Measurements from ENCODE around the gene MTRFR. TPM values are rescaled to one million over a fixed set of nuclear protein-coding genes. Genes with fewer than 3 reads are reported as not detected.
A peak's percentile ranks its signal among the peaks of the same experiment; 100 is the strongest.

Gene MTRFR
- 6.6 and 7.5 TPM in 2 replicates for polyA plus RNA-seq (2012; rRNA removed)
- polyA plus RNA-seq (2012; cell fraction: cytosol; rRNA removed), result 7.1 and 8.2 TPM in 2 replicates
- 4.5 and 5.4 TPM in 2 replicates for polyA plus RNA-seq (2012; cell fraction: nucleus; rRNA removed)

- Histone ChIP-seq H3K36me3 (replicated peaks in 1 of 2; ENCODE audit: control insufficient read depth in 1 of 2, insufficient read depth in 2 of 2, low read length in 1 of 2) (peaks cover 0 to 8% of the 10 kb centered on the region in 2 experiments), H2AFZ (ENCODE audit: low read depth) (peak within 1 kb of the TSS; percentile 94), H3K4me1 (ENCODE audit: control insufficient read depth in 1 of 2, insufficient read depth in 2 of 2, low read depth in 1 of 2, low read length in 1 of 2) (peaks cover 4 to 14% of the 10 kb centered on the region in 2 experiments; a peak in 3 of 4 replicates), H3K9ac (peak within 1 kb of the TSS; percentile 90), H3K4me3 (ENCODE audit: low read depth in 2 of 2, low read length in 1 of 2) (peak within 1 kb of the TSS; percentile 76 to 100), H3K9me2 (no peaks in the 10 kb centered on the region), H3K4me2 (peak within 1 kb of the TSS; percentile 92), H3F3A (replicated peaks; ENCODE audit: insufficient read depth) (peaks cover 6% of the 10 kb centered on the region), H3K27me3 (ENCODE audit: insufficient read depth) (no peaks in the 10 kb centered on the region), H3K27ac (ENCODE audit: low read depth in 2 of 2, low read length in 1 of 2) (peak within 1 kb of the TSS; percentile 76 to 83), H4K20me1 (ENCODE audit: insufficient read depth) (no peaks in the 10 kb centered on the region), H3K79me2 (ENCODE audit: insufficient read depth) (peaks cover 93% of the 10 kb centered on the region), H3K9me3 (no peaks in the 10 kb centered on the region)
- WGBS (ENCODE audit: low lambda C conversion rate), result under 1% methylated on average over 36 of the region's 66 CpGs
- POLR2A ChIA-PET, result interaction anchor here (0.6 to 2.3 kb wide), 30 partner anchors 9 to 732 kb away, joined by 3 to 47 read pairs (median 4); partner anchors contain the start of genes ABCB9, ARL6IP4, DDX55 and EIF2B1
- CTCF ChIA-PET, result interaction anchor here (0.7 to 8.6 kb wide), 10 partner anchors 9 to 372 kb away, joined by 3 to 88 read pairs (median 4); partner anchors contain the start of genes DDX55 and PITPNM2
- peak; percentile 95 for DNase-seq
- peak; percentile 91 for TF ChIP-seq CHD2 (IDR thresholded peaks at IDR 0.05; ENCODE audit: low read length, partially characterized antibody)
- peak; percentile 38 for TF ChIP-seq IRF3 (IDR thresholded peaks at IDR 0.05; ENCODE audit: low read depth, low read length)
- TF ChIP-seq, protein P1, sequence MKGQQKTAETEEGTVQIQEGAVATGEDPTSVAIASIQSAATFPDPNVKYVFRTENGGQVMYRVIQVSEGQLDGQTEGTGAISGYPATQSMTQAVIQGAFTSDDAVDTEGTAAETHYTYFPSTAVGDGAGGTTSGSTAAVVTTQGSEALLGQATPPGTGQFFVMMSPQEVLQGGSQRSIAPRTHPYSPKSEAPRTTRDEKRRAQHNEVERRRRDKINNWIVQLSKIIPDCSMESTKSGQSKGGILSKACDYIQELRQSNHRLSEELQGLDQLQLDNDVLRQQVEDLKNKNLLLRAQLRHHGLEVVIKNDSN (IDR thresholded peaks at IDR 0.05; ENCODE audit: borderline replicate concordance, low read depth), result no peak; the same call in 1 of the 2 replicates
- TF ChIP-seq YY1 (IDR thresholded peaks at IDR 0.05; ENCODE audit: low read depth), result peak; percentile 13; the same call in 1 of the 2 replicates
- TF ChIP-seq EP300 (IDR thresholded peaks at IDR 0.05; ENCODE audit: borderline replicate concordance in 1 of 2, low read depth in 1 of 2, low read length in 1 of 2), result no peak
- no peak for TF ChIP-seq USF2 (IDR thresholded peaks at IDR 0.05; ENCODE audit: borderline replicate concordance, low read depth, low read length)
- peak; percentile 85 for TF ChIP-seq NRF1 (IDR thresholded peaks at IDR 0.05; ENCODE audit: low read depth, low read length)
- peak; percentile 76; the same call in 1 of the 2 replicates for TF ChIP-seq ZBTB33 (IDR thresholded peaks at IDR 0.05; ENCODE audit: borderline replicate concordance, low read depth)
- TF ChIP-seq RFX5 (IDR thresholded peaks at IDR 0.05; ENCODE audit: low read length), result peak; percentile 58; the same call in 1 of the 2 replicates
- TF ChIP-seq EZH2phosphoT487 (IDR thresholded peaks at IDR 0.05; ENCODE audit: borderline replicate concordance, low read depth), result no peak
- TF ChIP-seq FOSL2 (IDR thresholded peaks at IDR 0.05; ENCODE audit: borderline replicate concordance, low read depth), result no peak
- TF ChIP-seq GABPA (IDR thresholded peaks at IDR 0.05; ENCODE audit: low read depth), result no peak
- TF ChIP-seq RXRA (IDR thresholded peaks at IDR 0.05; ENCODE audit: borderline replicate concordance, low read depth), result no peak
- TF ChIP-seq TAF1 (IDR thresholded peaks at IDR 0.05; ENCODE audit: borderline replicate concordance, low read depth, low read length), result peak; percentile 81
- TF ChIP-seq PBX3 (IDR thresholded peaks at IDR 0.05), result peak; percentile 99
- TF ChIP-seq MAX (IDR thresholded peaks at IDR 0.05; ENCODE audit: low read depth), result peak; percentile 87
- peak; percentile 84 for TF ChIP-seq GATA2 (CRISPR knock-in tag; IDR thresholded peaks at IDR 0.05)
- TF ChIP-seq SIN3A (IDR thresholded peaks at IDR 0.05; ENCODE audit: borderline replicate concordance, low read depth, low read length), result peak; percentile 85; the same call in 1 of the 2 replicates
- peak; percentile 65 for TF ChIP-seq FOXM1 (IDR thresholded peaks at IDR 0.05; ENCODE audit: low read depth)
- peak; percentile 99 for TF ChIP-seq POLR2AphosphoS5 (IDR thresholded peaks at IDR 0.05; ENCODE audit: low read depth, low read length)
- TF ChIP-seq MXI1 (IDR thresholded peaks at IDR 0.05; ENCODE audit: low read depth, low read length), result peak; percentile 90; the same call in 1 of the 2 replicates
- no peak for TF ChIP-seq FOXJ3 (CRISPR knock-in tag; IDR thresholded peaks at IDR 0.05)
Observed at GRCh38 chr12:123232807-123233504, at the start of gene MTRFR, which contains the start of gene MPHOSPH9. Gene MTRFR, plus strand, starts transcription at chr12:123233436. Its CDS starts 20,239 bp downstream, at chr12:123253675. Gene MPHOSPH9, minus strand, starts transcription at chr12:123233141. Its CDS starts 2,777 bp downstream, at chr12:123230364.
